Brain microvascular endothelial cell (primary cell): ENCODE results near the gene ETS2.

Experiments
- DNase-seq: peaks from one replicate; pipeline ENCODE4 v3.0.0-alpha.2; 2020
- H3K27ac ChIP-seq: fragments of 250-450 bp; sonication (Bioruptor Pico); 2 replicates; pipeline ENCODE4 v1.5.1; 2020; ENCODE audit warnings: mild to moderate bottlenecking, moderate library complexity
- H3K27me3 ChIP-seq: fragments of 250-450 bp; sonication (Bioruptor Pico); replicated peaks from 2 replicates; pipeline ENCODE4 v1.5.1; 2020; ENCODE audit warnings: mild to moderate bottlenecking
- H3K36me3 ChIP-seq: fragments of 250-450 bp; sonication (Bioruptor Pico); replicated peaks from 2 replicates; pipeline ENCODE4 v1.5.1; 2020; ENCODE audit warnings: mild to moderate bottlenecking
- H3K4me3 ChIP-seq: 2 replicates; pipeline ENCODE4 v1.5.1; 2011; ENCODE audit warnings: low read depth, mild to moderate bottlenecking, control low read depth, low read length, moderate library complexity
- in situ Hi-C: cut with HindIII; loops from 2 replicates; pipeline ENCODE4 v1.10.0; 2017; ENCODE audit warnings: low sequenced_read_pairs, low pct_ligation_motif_present
- TF ChIP-seq, protein P1 (sequence below): IDR thresholded peaks from 2 replicates; pipeline ENCODE4 v1.5.1; 2011; ENCODE audit warnings: low read depth, mild to moderate bottlenecking, moderate library complexity, low read length, control low read depth, inconsistent platforms; ENCODE audit errors: missing control alignments

The ETS2 gene

DNA sequence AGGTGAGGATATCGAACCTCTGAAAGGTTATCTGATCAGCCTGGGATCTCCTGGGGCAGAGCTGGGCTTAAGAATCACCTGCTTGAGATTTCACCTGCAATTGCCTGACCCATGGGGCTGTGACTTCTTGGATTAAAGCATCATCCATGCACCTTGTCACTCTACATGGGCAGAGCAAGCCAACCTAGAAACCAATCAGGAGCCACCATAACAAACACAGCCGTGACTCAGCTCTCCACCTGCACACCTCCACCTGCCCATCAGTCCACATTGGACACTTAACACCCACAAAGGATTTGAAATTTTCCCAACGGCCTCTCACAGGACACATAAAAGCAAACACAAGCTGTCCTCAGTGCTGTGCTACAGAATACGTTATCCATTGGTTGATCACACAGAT is 35.1 kb upstream of the ETS2 start:
- TF ChIP-seq, protein P1, sequence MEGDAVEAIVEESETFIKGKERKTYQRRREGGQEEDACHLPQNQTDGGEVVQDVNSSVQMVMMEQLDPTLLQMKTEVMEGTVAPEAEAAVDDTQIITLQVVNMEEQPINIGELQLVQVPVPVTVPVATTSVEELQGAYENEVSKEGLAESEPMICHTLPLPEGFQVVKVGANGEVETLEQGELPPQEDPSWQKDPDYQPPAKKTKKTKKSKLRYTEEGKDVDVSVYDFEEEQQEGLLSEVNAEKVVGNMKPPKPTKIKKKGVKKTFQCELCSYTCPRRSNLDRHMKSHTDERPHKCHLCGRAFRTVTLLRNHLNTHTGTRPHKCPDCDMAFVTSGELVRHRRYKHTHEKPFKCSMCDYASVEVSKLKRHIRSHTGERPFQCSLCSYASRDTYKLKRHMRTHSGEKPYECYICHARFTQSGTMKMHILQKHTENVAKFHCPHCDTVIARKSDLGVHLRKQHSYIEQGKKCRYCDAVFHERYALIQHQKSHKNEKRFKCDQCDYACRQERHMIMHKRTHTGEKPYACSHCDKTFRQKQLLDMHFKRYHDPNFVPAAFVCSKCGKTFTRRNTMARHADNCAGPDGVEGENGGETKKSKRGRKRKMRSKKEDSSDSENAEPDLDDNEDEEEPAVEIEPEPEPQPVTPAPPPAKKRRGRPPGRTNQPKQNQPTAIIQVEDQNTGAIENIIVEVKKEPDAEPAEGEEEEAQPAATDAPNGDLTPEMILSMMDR = no peak
- Histone ChIP-seq H3K27me3 (no peaks in the 10 kb centered on the region), H3K27ac (no peak overlapping the region), H3K36me3 (no peaks in the 10 kb centered on the region), H3K4me3 (no peak overlapping the region)
- in situ Hi-C loops = no loop called here
- DNase-seq = no peak

DNA sequence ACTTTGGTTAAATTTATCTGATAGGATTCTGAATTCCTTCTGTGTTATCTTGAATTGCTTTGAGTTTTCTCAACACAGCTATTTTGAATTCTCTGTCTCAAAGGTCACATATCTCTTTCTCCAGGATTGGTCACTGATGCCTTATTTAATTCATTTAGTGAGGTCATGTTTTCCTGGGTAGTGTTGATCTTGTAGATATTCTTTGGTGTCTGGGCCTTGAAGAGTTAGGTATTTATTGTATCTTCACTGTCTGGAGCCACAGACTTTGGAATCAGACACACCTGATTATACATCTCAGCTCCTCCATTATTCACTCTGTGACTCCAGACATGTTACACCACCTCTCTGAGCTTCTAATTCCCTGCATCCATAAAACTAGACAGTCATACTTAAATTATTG is 34.2 kb upstream of the ETS2 start:
- Histone ChIP-seq H3K4me3 (no peak overlapping the region), H3K36me3 (no peaks in the 10 kb centered on the region), H3K27ac (peak overlapping the region; percentile 27), H3K27me3 (no peaks in the 10 kb centered on the region)
- in situ Hi-C loops = no loop called here
- TF ChIP-seq, protein P1 = no peak
- DNase-seq = no peak

DNA sequence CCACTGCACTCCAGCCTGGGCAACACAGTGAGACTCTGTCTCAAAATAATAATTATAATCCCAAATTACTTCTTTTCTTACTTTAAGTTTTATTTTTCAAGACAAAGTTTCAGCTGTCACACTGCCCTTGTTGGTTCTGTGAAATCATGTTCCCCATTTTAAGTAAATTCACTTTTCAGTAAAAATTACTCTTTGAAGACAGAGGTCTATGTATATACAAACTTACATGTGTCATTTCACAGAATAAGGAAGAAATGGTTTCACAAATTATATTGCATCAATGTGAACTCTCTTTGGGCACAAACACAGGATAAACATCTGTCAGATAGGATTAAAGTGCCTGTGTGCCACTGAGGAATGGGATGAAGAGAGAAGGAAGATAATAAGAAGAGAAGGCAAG is 33.1 kb upstream of the ETS2 start:
- Histone ChIP-seq H3K4me3 (no peak overlapping the region), H3K27ac (peak overlapping the region; percentile 89), H3K36me3 (no peaks in the 10 kb centered on the region), H3K27me3 (no peaks in the 10 kb centered on the region)
- no peak for DNase-seq
- TF ChIP-seq, protein P1 = no peak
- in situ Hi-C loops = no loop called here

DNA sequence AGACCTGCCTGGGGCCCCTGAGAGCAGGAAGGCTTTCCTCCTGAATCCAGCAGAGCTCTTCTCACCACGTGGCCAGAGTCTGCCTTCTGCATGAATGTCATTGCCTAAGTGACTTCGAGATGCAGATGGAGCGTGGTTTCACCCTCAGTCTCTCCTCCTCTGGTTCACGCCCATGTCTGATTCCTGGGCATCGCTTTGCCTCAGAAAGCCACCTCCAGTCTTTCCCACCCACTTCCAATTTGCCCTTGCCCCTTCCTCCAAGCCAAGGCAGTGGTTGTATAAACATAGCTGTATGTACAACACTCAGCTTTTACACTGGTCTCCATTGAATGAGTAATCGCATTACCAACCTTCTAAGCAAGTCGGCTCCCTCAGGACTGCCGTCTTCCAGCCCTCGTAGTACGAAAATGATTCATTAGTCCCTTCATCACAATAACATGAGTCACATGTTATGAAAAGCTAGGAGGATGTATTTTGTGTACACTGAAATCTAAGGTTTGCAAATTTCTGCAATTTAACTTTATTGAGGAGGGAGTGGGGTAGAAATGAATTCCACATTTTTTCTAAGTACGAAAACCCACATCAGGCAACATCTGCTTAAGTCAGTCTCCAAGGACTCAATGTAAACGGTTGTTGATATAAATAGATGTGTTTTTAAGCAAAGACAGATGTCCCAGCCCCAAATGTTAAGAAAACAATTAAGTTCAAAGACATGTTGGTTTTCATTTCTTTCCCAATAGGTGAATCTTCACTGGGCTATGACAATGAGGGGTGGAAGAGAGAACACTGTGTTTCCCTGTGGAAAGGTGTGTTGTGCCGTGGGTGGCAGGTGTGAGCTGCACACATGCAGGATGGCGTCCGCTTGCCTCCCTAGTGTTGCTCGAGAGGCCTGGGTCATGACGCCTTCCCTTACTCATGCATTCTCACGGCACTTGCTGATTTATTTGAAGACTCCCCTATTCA is 32.3 kb upstream of the ETS2 start:
- Histone ChIP-seq H3K36me3 (no peaks in the 10 kb centered on the region), H3K27ac (peak overlapping the region; percentile 89), H3K4me3 (no peak overlapping the region), H3K27me3 (no peaks in the 10 kb centered on the region)
- in situ Hi-C loops = no loop called here
- TF ChIP-seq, protein P1 = no peak
- DNase-seq = peak; percentile 95

DNA sequence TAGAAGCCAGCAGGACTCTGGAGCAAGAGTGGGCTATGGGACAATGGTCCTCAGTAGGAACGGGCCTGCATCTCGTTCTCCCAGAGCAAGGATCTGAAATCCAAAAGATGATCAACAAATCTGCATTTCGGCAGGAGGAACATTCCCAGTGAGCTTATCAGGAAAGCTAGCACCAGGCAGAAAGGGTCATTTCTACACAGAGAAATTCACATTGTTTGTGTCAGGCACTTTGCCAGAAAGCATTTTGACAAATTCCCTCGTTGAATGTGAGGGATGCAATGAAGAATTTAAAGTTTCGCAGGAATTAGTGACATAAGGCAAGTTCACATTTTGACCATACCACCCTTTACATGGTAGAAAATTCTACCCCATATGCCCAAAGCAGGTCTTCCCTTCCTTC is 31.6 kb upstream of the ETS2 start:
- Histone ChIP-seq H3K27me3 (no peaks in the 10 kb centered on the region), H3K27ac (peak overlapping the region; percentile 89), H3K36me3 (no peaks in the 10 kb centered on the region), H3K4me3 (no peak overlapping the region)
- DNase-seq = peak; percentile 26
- TF ChIP-seq, protein P1 = no peak
- in situ Hi-C loops = no loop called here
